SK-N-SH (cell line): ENCODE measurements around the gene NCAM2. TPM values are rescaled to one million over a fixed set of nuclear protein-coding genes. Genes with fewer than 3 reads are reported as not detected.

Experiments
- CTCF ChIA-PET: fragments of 300-600, 350-600 bp; formaldehyde crosslinking; extraction: SDS; loops from one replicate; lab custom pipeline; 2021; lab: Yijun Ruan, JAX
- POLR2A ChIA-PET: fragments of 350-600 bp; sonication (Branson Sonifier 250); formaldehyde crosslinking; extraction: SDS; loops from one replicate; lab custom pipeline; 2020; ENCODE audit warnings: antibody characterized with exemption, inconsistent platforms; lab: Yijun Ruan, JAX
- DNase-seq: peaks from one replicate; pipeline ENCODE4 v3.0.0; 2012
- H2AFZ ChIP-seq: fragments of 200-600 bp; sonication (generic); 2 replicates; pipeline ENCODE4 v1.8.1; 2016; ENCODE audit warnings: antibody characterized with exemption, mild to moderate bottlenecking, low read depth
- H3F3A ChIP-seq: fragments of 200-600 bp; sonication (generic); replicated peaks from 2 replicates; pipeline ENCODE3; 2016; ENCODE audit warnings: antibody characterized with exemption, mild to moderate bottlenecking; ENCODE audit not compliant: insufficient read depth
- H3K27ac ChIP-seq, 2 experiments: fragments of 200-500 bp in 1 of 2; fragments of 200-600 bp in 1 of 2; sonication (Bioruptor generic) in 1 of 2; sonication (generic), shearing (Covaris generic) in 1 of 2; 2 replicates each; pipeline versions ENCODE4 v1.5.1 to v1.6.1; 2014 to 2016; ENCODE audit warnings: low read depth in 2 of 2, inconsistent platforms in 1 of 2, low read length in 1 of 2, mild to moderate bottlenecking in 1 of 2, mixed read lengths in 1 of 2
- H3K27me3 ChIP-seq: fragments of 200-600 bp; sonication (generic), shearing (Covaris generic); 2 replicates; pipeline ENCODE4 v1.6.1; 2016; ENCODE audit warnings: mixed run types; ENCODE audit not compliant: insufficient read depth
- H3K36me3 ChIP-seq, 2 experiments: fragments of 200-500 bp in 1 of 2; fragments of 200-600 bp in 1 of 2; sonication (Bioruptor generic) in 1 of 2; sonication (generic) in 1 of 2; replicated peaks in 1 of 2; 2 replicates each; pipeline versions ENCODE3 to v1.5.1; 2014 to 2016; ENCODE audit warnings: low read length in 1 of 2, mild to moderate bottlenecking in 1 of 2; ENCODE audit not compliant: insufficient read depth in 2 of 2, control insufficient read depth in 1 of 2
- H3K4me1 ChIP-seq, 2 experiments: fragments of 200-500 bp in 1 of 2; fragments of 200-600 bp in 1 of 2; sonication (Bioruptor generic) in 1 of 2; sonication (generic), shearing (Covaris generic) in 1 of 2; 2 replicates each; pipeline versions ENCODE4 v1.5.1 to v1.6.1; 2014 to 2016; ENCODE audit warnings: low read depth in 1 of 2, low read length in 1 of 2, mixed run types in 1 of 2; ENCODE audit not compliant: insufficient read depth in 2 of 2, control insufficient read depth in 1 of 2
- H3K4me2 ChIP-seq: fragments of 200-600 bp; sonication (generic), shearing (Covaris generic); 2 replicates; pipeline ENCODE4 v1.6.1; 2017; ENCODE audit warnings: mixed run types
- H3K4me3 ChIP-seq, 2 experiments: fragments of 200-500 bp in 1 of 2; fragments of 200-600 bp in 1 of 2; sonication (Bioruptor generic) in 1 of 2; sonication (generic), shearing (Covaris generic) in 1 of 2; 2 replicates each; pipeline versions ENCODE4 v1.5.1 to v1.8.1; 2014 to 2016; ENCODE audit warnings: low read depth in 2 of 2, inconsistent platforms in 1 of 2, low read length in 1 of 2, mild to moderate bottlenecking in 1 of 2, mixed read lengths in 1 of 2, moderate library complexity in 1 of 2
- H3K79me2 ChIP-seq: fragments of 200-600 bp; sonication (generic); 2 replicates; pipeline ENCODE4 v1.8.1; 2017; ENCODE audit warnings: mild to moderate bottlenecking; ENCODE audit not compliant: insufficient read depth
- H3K9ac ChIP-seq: fragments of 200-600 bp; sonication (generic); 2 replicates; pipeline ENCODE4 v1.6.1; 2017; ENCODE audit warnings: mixed run types
- H3K9me2 ChIP-seq: fragments of 200-600 bp; sonication (generic); 2 replicates; pipeline ENCODE4 v1.6.1; 2017; ENCODE audit warnings: mixed run types
- H3K9me3 ChIP-seq: fragments of 200-600 bp; sonication (generic); 2 replicates; pipeline ENCODE4 v1.6.1; 2017; ENCODE audit warnings: mixed run types, mild to moderate bottlenecking, moderate library complexity
- H4K20me1 ChIP-seq: fragments of 200-600 bp; sonication (generic); 2 replicates; pipeline ENCODE4 v1.6.1; 2017; ENCODE audit warnings: mild to moderate bottlenecking, mixed run types; ENCODE audit not compliant: insufficient read depth
- CTCF ChIP-seq: fragments of 200-600 bp; sonication (generic); IDR thresholded peaks from 2 replicates; pipeline ENCODE4 v1.6.1; 2017; ENCODE audit warnings: antibody characterized with exemption, mild to moderate bottlenecking, moderate library complexity
- FOXJ3 ChIP-seq: sonication (generic); formaldehyde crosslinking; IDR thresholded peaks from 2 replicates; pipeline ENCODE4 v1.5.1; 2020; ENCODE audit warnings: mild to moderate bottlenecking, missing genetic modification reagents
- GATA2 ChIP-seq: sonication (generic); formaldehyde crosslinking; IDR thresholded peaks from 2 replicates; pipeline ENCODE4 v1.5.0; 2020; ENCODE audit warnings: mild to moderate bottlenecking, missing genetic modification reagents
- IRF3 ChIP-seq: fragments of 150-350 bp; IDR thresholded peaks from 2 replicates; pipeline ENCODE4 v1.6.1; 2016; ENCODE audit warnings: mild to moderate bottlenecking, low read depth, low read length
- MEF2A ChIP-seq: IDR thresholded peaks from 2 replicates; pipeline ENCODE4 v1.4.0; 2012; ENCODE audit warnings: low read depth, borderline replicate concordance
- MXI1 ChIP-seq: IDR thresholded peaks from 2 replicates; pipeline ENCODE4 v1.6.1; 2012; ENCODE audit warnings: mild to moderate bottlenecking, low read depth, low read length, improper control_type of control experiment
- NFIC ChIP-seq: IDR thresholded peaks from 2 replicates; pipeline ENCODE4 v1.4.0; 2012; ENCODE audit warnings: borderline replicate concordance
- NRF1 ChIP-seq: IDR thresholded peaks from 2 replicates; pipeline ENCODE4 v1.6.1; 2012; ENCODE audit warnings: low read depth, mild to moderate bottlenecking, low read length
- POLR2AphosphoS5 ChIP-seq: IDR thresholded peaks from 2 replicates; pipeline ENCODE4 v1.6.1; 2012; ENCODE audit warnings: low read depth, low read length
- RAD21 ChIP-seq: IDR thresholded peaks from 2 replicates; pipeline ENCODE4 v1.6.1; 2012; ENCODE audit warnings: mild to moderate bottlenecking, low read length
- RCOR1 ChIP-seq: fragments of 150-350 bp; IDR thresholded peaks from 2 replicates; pipeline ENCODE4 v1.6.1; 2017; ENCODE audit warnings: antibody characterized with exemption, low read length
- RXRA ChIP-seq: IDR thresholded peaks from 2 replicates; pipeline ENCODE4 v1.4.0; 2012; ENCODE audit warnings: low read depth, mild to moderate bottlenecking, borderline replicate concordance
- SIN3A ChIP-seq: IDR thresholded peaks from 2 replicates; pipeline ENCODE4 v1.6.1; 2012; ENCODE audit warnings: low read depth, mild to moderate bottlenecking, low read length, moderate library complexity, borderline replicate concordance
- SMC3 ChIP-seq: IDR thresholded peaks from 2 replicates; pipeline ENCODE4 v1.6.1; 2012; ENCODE audit warnings: low read depth, low read length, improper control_type of control experiment
- TEAD4 ChIP-seq: IDR thresholded peaks from 2 replicates; pipeline ENCODE4 v1.4.0; 2012; ENCODE audit warnings: mild to moderate bottlenecking, borderline replicate concordance; ENCODE audit not compliant: insufficient read depth
- ZBTB33 ChIP-seq: IDR thresholded peaks from 2 replicates; pipeline ENCODE4 v1.4.0; 2012; ENCODE audit warnings: low read depth, borderline replicate concordance
- polyA plus RNA-seq, 3 experiments: library from polyadenylated mRNA; depleted of rRNA; stranded (reverse); fragments of >200 nt; gene quantifications; 2 replicates each; pipeline ENCODE4 v1.2.3, GENCODE V29; 2012
- TF ChIP-seq, protein P1 (sequence below): IDR thresholded peaks from 2 replicates; pipeline ENCODE4 v1.4.0; 2012; ENCODE audit warnings: low read depth

The NCAM2 gene
- polyA plus RNA-seq, 1 of the 3 experiments (the other 2 are of a cell fraction), result 2.1 TPM

GRCh38 chr21:21067375-21067774 lies 69.2 kb downstream of the NCAM2 start:
- CTCF ChIA-PET, result no interaction called here
- H3K9me3 ChIP-seq, result no peaks in the 10 kb centered on the region
- no peak for DNase-seq
- H3K27me3 ChIP-seq, result no peaks in the 10 kb centered on the region
- no peak overlapping the region for H3K4me3 ChIP-seq
- H3F3A ChIP-seq, result no peaks in the 10 kb centered on the region
- H3K4me1 ChIP-seq, result no peaks in the 10 kb centered on the region
- no peaks in the 10 kb centered on the region for H4K20me1 ChIP-seq
- H2AFZ ChIP-seq, result no peak overlapping the region
- no peak overlapping the region for H3K27ac ChIP-seq
- H3K4me2 ChIP-seq, result no peak overlapping the region
- H3K9me2 ChIP-seq, result no peaks in the 10 kb centered on the region
- TF ChIP-seq SIN3A, result no peak
- TF ChIP-seq SMC3, result no peak
- TF ChIP-seq NRF1, result no peak
- TF ChIP-seq FOXJ3 (CRISPR knock-in tag), result no peak
- no peak for TF ChIP-seq RCOR1
- TF ChIP-seq CTCF, result no peak
- no peak for TF ChIP-seq ZBTB33
- no peak for TF ChIP-seq POLR2AphosphoS5
- no peak for TF ChIP-seq IRF3
- TF ChIP-seq, protein P1, sequence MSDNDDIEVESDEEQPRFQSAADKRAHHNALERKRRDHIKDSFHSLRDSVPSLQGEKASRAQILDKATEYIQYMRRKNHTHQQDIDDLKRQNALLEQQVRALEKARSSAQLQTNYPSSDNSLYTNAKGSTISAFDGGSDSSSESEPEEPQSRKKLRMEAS, result no peak
- TF ChIP-seq TEAD4, result no peak
- no peak for TF ChIP-seq MXI1
- no peak for TF ChIP-seq RXRA
- no peak for TF ChIP-seq NFIC
- TF ChIP-seq RAD21, result no peak
- no peak for TF ChIP-seq MEF2A
- no peak for TF ChIP-seq GATA2 (CRISPR knock-in tag)
- TF ChIP-seq, all 33 proteins: peak for 0
- POLR2A ChIA-PET, result no interaction called here
- H3K36me3 ChIP-seq, result no peaks in the 10 kb centered on the region
- no peak overlapping the region for H3K9ac ChIP-seq
- no peaks in the 10 kb centered on the region for H3K79me2 ChIP-seq
